ENCODE data around the gene SKIC8.

- TF ChIP-seq CTCF (IDR thresholded peaks at IDR 0.05; ENCODE audit: low read length) (no peak), EZH2 (IDR thresholded peaks at IDR 0.05; ENCODE audit: borderline replicate concordance, low read length) (no peak)
Measured at GRCh38 chr15:78320183-78320582, 20.8 kb upstream of the SKIC8 start.

Data from OCI-LY1 (cell line).